Measurements from ENCODE around the gene DAPK3.

DNA sequence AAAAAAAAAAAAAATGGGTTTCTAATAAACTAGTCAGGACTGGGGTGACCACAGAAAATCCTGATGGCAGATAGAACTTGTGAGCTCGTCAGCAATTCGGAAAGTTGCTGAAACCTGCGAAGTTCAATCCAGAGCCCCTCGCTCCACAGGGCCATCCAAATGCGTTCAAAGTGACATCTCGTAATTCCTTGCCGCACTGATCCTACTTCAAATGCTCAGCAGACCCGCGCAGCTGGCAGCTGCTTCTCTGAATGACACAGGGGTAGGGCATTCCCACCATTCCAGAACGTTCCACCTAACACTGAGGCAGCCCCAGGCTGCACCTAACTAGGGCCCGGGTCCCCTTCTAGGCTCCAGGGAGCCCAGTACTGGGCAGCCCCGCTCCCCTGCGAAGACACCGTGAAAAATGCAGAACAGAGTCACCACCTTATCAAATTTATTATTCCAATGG, 4.8 kb upstream of the DAPK3 start:
- TF ChIP-seq, protein P1, sequence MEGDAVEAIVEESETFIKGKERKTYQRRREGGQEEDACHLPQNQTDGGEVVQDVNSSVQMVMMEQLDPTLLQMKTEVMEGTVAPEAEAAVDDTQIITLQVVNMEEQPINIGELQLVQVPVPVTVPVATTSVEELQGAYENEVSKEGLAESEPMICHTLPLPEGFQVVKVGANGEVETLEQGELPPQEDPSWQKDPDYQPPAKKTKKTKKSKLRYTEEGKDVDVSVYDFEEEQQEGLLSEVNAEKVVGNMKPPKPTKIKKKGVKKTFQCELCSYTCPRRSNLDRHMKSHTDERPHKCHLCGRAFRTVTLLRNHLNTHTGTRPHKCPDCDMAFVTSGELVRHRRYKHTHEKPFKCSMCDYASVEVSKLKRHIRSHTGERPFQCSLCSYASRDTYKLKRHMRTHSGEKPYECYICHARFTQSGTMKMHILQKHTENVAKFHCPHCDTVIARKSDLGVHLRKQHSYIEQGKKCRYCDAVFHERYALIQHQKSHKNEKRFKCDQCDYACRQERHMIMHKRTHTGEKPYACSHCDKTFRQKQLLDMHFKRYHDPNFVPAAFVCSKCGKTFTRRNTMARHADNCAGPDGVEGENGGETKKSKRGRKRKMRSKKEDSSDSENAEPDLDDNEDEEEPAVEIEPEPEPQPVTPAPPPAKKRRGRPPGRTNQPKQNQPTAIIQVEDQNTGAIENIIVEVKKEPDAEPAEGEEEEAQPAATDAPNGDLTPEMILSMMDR (IDR thresholded peaks at IDR 0.05; ENCODE audit: poor library complexity), result no peak
- no peak for TF ChIP-seq EZH2 (IDR thresholded peaks at IDR 0.05; ENCODE audit: borderline replicate concordance)
- no peak for TF ChIP-seq EZH2phosphoT487 (IDR thresholded peaks at IDR 0.05; ENCODE audit: low read depth, severe bottlenecking, unreplicated experiment)

All from hepatocyte (in vitro differentiated cells).